WTC11 (cell line): ENCODE data around the gene GRID2.

ENCODE experiments used
- AFF4 ChIP-seq: sonication (generic); formaldehyde crosslinking; IDR thresholded peaks from 2 replicates; pipeline ENCODE4 v1.8.1; 2023; ENCODE audit warnings: mild to moderate bottlenecking, missing genetic modification reagents, borderline replicate concordance
- ATF3 ChIP-seq: sonication (generic); formaldehyde crosslinking; conservative IDR thresholded peaks from 2 replicates; pipeline ENCODE4 v1.8.1; 2022; ENCODE audit warnings: mild to moderate bottlenecking, missing genetic modification reagents
- CREB1 ChIP-seq: sonication (generic); formaldehyde crosslinking; IDR thresholded peaks from 2 replicates; pipeline ENCODE4 v1.8.0; 2023; ENCODE audit warnings: mild to moderate bottlenecking, missing genetic modification reagents
- CTCF ChIP-seq: fragments of 200-600 bp; IDR thresholded peaks from 2 replicates; pipeline ENCODE4 v1.8.0; 2022; ENCODE audit warnings: antibody characterized with exemption
- ESRRA ChIP-seq: sonication (generic); formaldehyde crosslinking; IDR thresholded peaks from 2 replicates; pipeline ENCODE4 v1.8.1; 2022; ENCODE audit warnings: mild to moderate bottlenecking, missing genetic modification reagents, borderline replicate concordance
- SP1 ChIP-seq: sonication (generic); formaldehyde crosslinking; conservative IDR thresholded peaks from 2 replicates; pipeline ENCODE4 v1.8.1; 2022; ENCODE audit warnings: missing genetic modification reagents
- TF ChIP-seq, protein P1 (sequence below): sonication (generic); formaldehyde crosslinking; IDR thresholded peaks from 2 replicates; pipeline ENCODE4 v1.8.0; 2022; ENCODE audit warnings: mild to moderate bottlenecking, missing genetic modification reagents
- TF ChIP-seq, protein P2 (sequence below): sonication (generic); formaldehyde crosslinking; IDR thresholded peaks from 2 replicates; pipeline ENCODE4 v1.8.0; 2023; ENCODE audit warnings: mild to moderate bottlenecking, missing genetic modification reagents

- no peak for TF ChIP-seq CTCF
- TF ChIP-seq, protein P1, sequence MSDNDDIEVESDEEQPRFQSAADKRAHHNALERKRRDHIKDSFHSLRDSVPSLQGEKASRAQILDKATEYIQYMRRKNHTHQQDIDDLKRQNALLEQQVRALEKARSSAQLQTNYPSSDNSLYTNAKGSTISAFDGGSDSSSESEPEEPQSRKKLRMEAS (CRISPR knock-in tag): no peak
- TF ChIP-seq, protein P2, sequence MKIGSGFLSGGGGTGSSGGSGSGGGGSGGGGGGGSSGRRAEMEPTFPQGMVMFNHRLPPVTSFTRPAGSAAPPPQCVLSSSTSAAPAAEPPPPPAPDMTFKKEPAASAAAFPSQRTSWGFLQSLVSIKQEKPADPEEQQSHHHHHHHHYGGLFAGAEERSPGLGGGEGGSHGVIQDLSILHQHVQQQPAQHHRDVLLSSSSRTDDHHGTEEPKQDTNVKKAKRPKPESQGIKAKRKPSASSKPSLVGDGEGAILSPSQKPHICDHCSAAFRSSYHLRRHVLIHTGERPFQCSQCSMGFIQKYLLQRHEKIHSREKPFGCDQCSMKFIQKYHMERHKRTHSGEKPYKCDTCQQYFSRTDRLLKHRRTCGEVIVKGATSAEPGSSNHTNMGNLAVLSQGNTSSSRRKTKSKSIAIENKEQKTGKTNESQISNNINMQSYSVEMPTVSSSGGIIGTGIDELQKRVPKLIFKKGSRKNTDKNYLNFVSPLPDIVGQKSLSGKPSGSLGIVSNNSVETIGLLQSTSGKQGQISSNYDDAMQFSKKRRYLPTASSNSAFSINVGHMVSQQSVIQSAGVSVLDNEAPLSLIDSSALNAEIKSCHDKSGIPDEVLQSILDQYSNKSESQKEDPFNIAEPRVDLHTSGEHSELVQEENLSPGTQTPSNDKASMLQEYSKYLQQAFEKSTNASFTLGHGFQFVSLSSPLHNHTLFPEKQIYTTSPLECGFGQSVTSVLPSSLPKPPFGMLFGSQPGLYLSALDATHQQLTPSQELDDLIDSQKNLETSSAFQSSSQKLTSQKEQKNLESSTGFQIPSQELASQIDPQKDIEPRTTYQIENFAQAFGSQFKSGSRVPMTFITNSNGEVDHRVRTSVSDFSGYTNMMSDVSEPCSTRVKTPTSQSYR (CRISPR knock-in tag): no peak
- no peak for TF ChIP-seq CREB1 (CRISPR knock-in tag)
- TF ChIP-seq ATF3: no peak
- TF ChIP-seq SP1: no peak
- TF ChIP-seq ESRRA (CRISPR knock-in tag): no peak
- no peak for TF ChIP-seq AFF4 (CRISPR knock-in tag)
These were observed 684.5 kb downstream of the GRID2 start for GRCh38 chr4:92988301-92988700.
